ENCODE measurements around the gene DAG1. TPM values are rescaled to one million over a fixed set of nuclear protein-coding genes. Genes with fewer than 3 reads are reported as not detected.

The DAG1 gene
- polyA plus RNA-seq, 3 donors: 3.9 to 5.8 (median 4.2) TPM

GRCh38 chr3:49465270-49466034 is 4.6 kb upstream of the DAG1 start:
- H3K4me2 ChIP-seq (replicated peaks; ENCODE audit: extremely low read depth, low read length, poor library complexity, severe bottlenecking): peak overlapping the region; percentile 21
- Mint-ChIP-seq H3K4me1 (peaks cover 19% of the 10 kb centered on the region), H3K27ac (peak overlapping the region; percentile 11 to 88 (median 60)), H3K9me3 (no peaks in the 10 kb centered on the region), H3K4me3 (peak overlapping the region in 1 of 2 donors; percentile 30), H3K36me3 (no peaks in the 10 kb centered on the region), H3K27me3 (ENCODE audit: low read depth in 3 of 3) (peaks cover 3 to 10% (median 7%) of the 10 kb centered on the region in 3 donors)
- peaks cover 13 to 23% of the 10 kb centered on the region in 2 donors for H3K4me1 ChIP-seq (ENCODE audit: control insufficient read depth in 1 of 2, insufficient read depth in 2 of 2, low read length in 2 of 2)
- H3K4me3 ChIP-seq (replicated peaks in 1 of 3; ENCODE audit: low read depth in 2 of 3, low read length in 3 of 3): no peak overlapping the region
- WGBS (ENCODE audit: insufficient coverage): 64% methylated on average over 8 of the region's 18 CpGs
- DNase-seq: peak; percentile 19 to 59 (median 27)
- H3K9me3 ChIP-seq (replicated peaks in 1 of 2; ENCODE audit: control insufficient read depth in 1 of 2, insufficient read depth in 1 of 2, low read length in 2 of 2): no peaks in the 10 kb centered on the region
- no peaks in the 10 kb centered on the region for H3K79me2 ChIP-seq (ENCODE audit: insufficient read depth, low read length)
- no peaks in the 10 kb centered on the region for H3K36me3 ChIP-seq (replicated peaks in 1 of 2; ENCODE audit: control insufficient read depth in 1 of 2, insufficient read depth in 2 of 2, low read length in 2 of 2)
- H4K20me1 ChIP-seq (ENCODE audit: insufficient read depth, low read length): no peaks in the 10 kb centered on the region
- TF ChIP-seq CTCF (IDR thresholded peaks at IDR 0.05): no peak
- H3K9ac ChIP-seq (ENCODE audit: insufficient read depth, low read length, poor library complexity, severe bottlenecking): no peak overlapping the region
- no peaks in the 10 kb centered on the region for H3K27me3 ChIP-seq (ENCODE audit: control insufficient read depth in 2 of 2, insufficient read depth in 2 of 2, low read length in 2 of 2)
- intact Hi-C loops (cut with micrococcal nuclease): loop anchor here in 1 of 2 donors (10.0 kb wide), 1 partner anchor 51 kb away; the partner anchor contains the start of genes RHOA and TCTA
- no peak overlapping the region for H2AFZ ChIP-seq (ENCODE audit: insufficient read depth, low read depth, low read length, poor library complexity, severe bottlenecking)
- peak overlapping the region in 1 of 2 donors; percentile 7 for H3K27ac ChIP-seq (ENCODE audit: low read depth in 1 of 2, low read length in 2 of 2)

- DNase-seq: no peak
- Histone ChIP-seq H3K9ac (ENCODE audit: insufficient read depth, low read length, poor library complexity, severe bottlenecking) (no peak overlapping the region), H3K4me2 (replicated peaks; ENCODE audit: extremely low read depth, low read length, poor library complexity, severe bottlenecking) (no peak overlapping the region), H3K4me3 (replicated peaks in 1 of 3; ENCODE audit: low read depth in 2 of 3, low read length in 3 of 3) (no peak overlapping the region), H3K27me3 (ENCODE audit: control insufficient read depth in 2 of 2, insufficient read depth in 2 of 2, low read length in 2 of 2) (no peaks in the 10 kb centered on the region), H3K79me2 (ENCODE audit: insufficient read depth, low read length) (no peaks in the 10 kb centered on the region), H3K27ac (ENCODE audit: low read depth in 1 of 2, low read length in 2 of 2) (peak overlapping the region in 1 of 2 donors; percentile 7), H4K20me1 (ENCODE audit: insufficient read depth, low read length) (no peaks in the 10 kb centered on the region), H2AFZ (ENCODE audit: insufficient read depth, low read depth, low read length, poor library complexity, severe bottlenecking) (no peak overlapping the region), H3K9me3 (replicated peaks in 1 of 2; ENCODE audit: control insufficient read depth in 1 of 2, insufficient read depth in 1 of 2, low read length in 2 of 2) (no peaks in the 10 kb centered on the region), H3K4me1 (ENCODE audit: control insufficient read depth in 1 of 2, insufficient read depth in 2 of 2, low read length in 2 of 2) (peaks cover 18 to 30% of the 10 kb centered on the region in 2 donors), H3K36me3 (replicated peaks in 1 of 2; ENCODE audit: control insufficient read depth in 1 of 2, insufficient read depth in 2 of 2, low read length in 2 of 2) (no peaks in the 10 kb centered on the region)
- H3K9me3 Mint-ChIP-seq: no peaks in the 10 kb centered on the region
- intact Hi-C loops (cut with micrococcal nuclease): loop anchor here in 1 of 2 donors (10.0 kb wide), 1 partner anchor 51 kb away; the partner anchor contains the start of genes RHOA and TCTA
- H3K4me3 Mint-ChIP-seq: no peak overlapping the region
- WGBS (ENCODE audit: insufficient coverage): 100% methylated on average over 2 of the region's 2 CpGs
- no peak overlapping the region for H3K27ac Mint-ChIP-seq
- no peak for TF ChIP-seq CTCF (IDR thresholded peaks at IDR 0.05)
- H3K27me3 Mint-ChIP-seq (ENCODE audit: low read depth in 3 of 3): peaks cover 3 to 10% (median 7%) of the 10 kb centered on the region in 3 donors
- no peaks in the 10 kb centered on the region for H3K36me3 Mint-ChIP-seq
- H3K4me1 Mint-ChIP-seq: peaks cover 23% of the 10 kb centered on the region
These were observed 4.0 kb upstream of the DAG1 start for GRCh38 chr3:49466085-49466484.

All from CD14-positive monocyte (primary cell).